SHP77 treated with DMSO at 0.1 percent for 48 hours (cell line): ENCODE measurements around the gene USP17L19.
"Not testable (repeated sequence)": the region's sequence is repeated elsewhere in the genome, so short reads cannot be mapped to it uniquely, and the experiment has no call there.

Experiments used
- DNase-seq: peaks from one replicate; lab custom pipeline; 2025; lab: John Stamatoyannopoulos, UW

The USP17L19 gene

DNA sequence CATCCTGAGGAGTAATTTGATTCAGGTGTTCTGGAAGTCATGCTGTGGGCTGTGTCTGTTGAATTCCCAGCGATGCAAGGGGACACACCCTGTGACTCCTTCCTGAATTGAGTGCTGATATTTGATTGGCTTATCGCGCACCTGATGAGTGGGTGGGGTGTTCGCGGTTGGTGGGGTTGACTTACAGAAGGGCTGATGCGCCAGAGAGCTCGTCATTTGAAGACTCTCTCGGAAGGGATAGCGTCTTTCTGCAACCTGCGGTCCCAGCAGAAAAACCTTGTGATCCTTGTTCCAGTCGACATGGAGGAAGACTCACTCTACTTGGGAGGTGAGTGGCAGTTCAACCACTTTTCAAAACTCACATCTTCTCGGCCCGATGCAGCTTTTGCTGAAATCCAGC is at the start of gene USP17L19:
Gene USP17L19 (plus strand): TSS at position 301 of the 400 bp plus-strand sequence. CDS start 0 bp downstream, at position 301.
- DNase-seq, result not testable (repeated sequence)

- not testable (repeated sequence) for DNase-seq
Measured at GRCh38 chr4:9210357-9210756, 42.8 kb upstream of the USP17L19 start, which contains the start of gene USP17L10. USP17L10 (plus strand) TSS chr4:9210657; CDS start chr4:9210657, 0 bp downstream.

DNA sequence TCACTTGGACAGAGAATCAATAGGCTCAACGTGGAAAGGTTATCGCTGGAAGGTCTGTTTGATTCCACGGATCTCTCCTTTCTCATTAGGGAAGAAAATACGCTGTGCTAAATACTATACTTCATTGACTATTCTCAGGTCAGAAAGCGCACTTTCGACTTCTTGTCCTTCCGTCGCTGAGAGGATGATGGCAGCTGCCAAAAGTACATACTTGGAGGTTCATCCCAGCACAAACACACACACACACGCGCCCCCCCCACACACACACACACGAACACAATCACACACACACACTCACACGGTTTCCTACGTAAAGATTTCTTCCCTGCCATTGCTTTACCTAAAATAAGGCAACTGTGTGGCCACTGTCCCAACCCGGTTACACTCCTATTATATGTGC is 38.5 kb upstream of the USP17L19 start:
- DNase-seq, result not testable (repeated sequence)

GRCh38 chr4:9215105-9215504 is 38.1 kb upstream of the USP17L19 start, which contains the start of gene USP17L11:
USP17L11 (plus strand) TSS chr4:9215405; CDS start chr4:9215405, 0 bp downstream.
- not testable (repeated sequence) for DNase-seq

- DNase-seq, result not testable (repeated sequence)
Measured at GRCh38 chr4:9219852-9220251, 33.3 kb upstream of the USP17L19 start, which contains the start of gene USP17L12. USP17L12 (plus strand) TSS chr4:9220152; CDS start chr4:9220152, 0 bp downstream.

GRCh38 chr4:9224596-9224995 is 28.6 kb upstream of the USP17L19 start, which contains the start of gene USP17L13:
USP17L13 (plus strand) TSS chr4:9224896; CDS start chr4:9224896, 0 bp downstream.
- DNase-seq, result not testable (repeated sequence)

DNA sequence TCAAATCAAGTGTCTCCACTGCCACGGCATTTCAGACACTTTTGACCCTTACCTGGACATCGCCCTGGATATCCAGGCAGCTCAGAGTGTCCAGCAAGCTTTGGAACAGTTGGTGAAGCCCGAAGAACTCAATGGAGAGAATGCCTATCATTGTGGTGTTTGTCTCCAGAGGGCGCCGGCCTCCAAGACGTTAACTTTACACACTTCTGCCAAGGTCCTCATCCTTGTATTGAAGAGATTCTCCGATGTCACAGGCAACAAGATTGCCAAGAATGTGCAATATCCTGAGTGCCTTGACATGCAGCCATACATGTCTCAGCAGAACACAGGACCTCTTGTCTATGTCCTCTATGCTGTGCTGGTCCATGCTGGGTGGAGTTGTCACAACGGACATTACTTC is 22.9 kb upstream of the USP17L19 start:
- DNase-seq, result not testable (repeated sequence)

DNA sequence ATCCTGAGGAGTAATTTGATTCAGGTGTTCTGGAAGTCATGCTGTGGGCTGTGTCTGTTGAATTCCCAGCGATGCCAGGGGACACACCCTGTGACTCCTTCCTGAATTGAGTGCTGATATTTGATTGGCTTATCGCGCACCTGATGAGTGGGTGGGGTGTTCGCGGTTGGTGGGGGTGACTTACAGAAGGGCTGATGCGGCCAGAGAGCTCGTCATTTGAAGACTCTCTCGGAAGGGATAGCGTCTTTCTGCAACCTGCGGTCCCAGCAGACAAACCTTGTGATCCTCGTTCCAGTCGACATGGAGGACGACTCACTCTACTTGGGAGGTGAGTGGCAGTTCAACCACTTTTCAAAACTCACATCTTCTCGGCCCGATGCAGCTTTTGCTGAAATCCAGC is 19.1 kb upstream of the USP17L19 start, which contains the start of gene USP17L15:
Gene USP17L15 (plus strand): TSS at position 301 of the 400 bp plus-strand sequence. CDS start 0 bp downstream, at position 301.
- not testable (repeated sequence) for DNase-seq

DNA sequence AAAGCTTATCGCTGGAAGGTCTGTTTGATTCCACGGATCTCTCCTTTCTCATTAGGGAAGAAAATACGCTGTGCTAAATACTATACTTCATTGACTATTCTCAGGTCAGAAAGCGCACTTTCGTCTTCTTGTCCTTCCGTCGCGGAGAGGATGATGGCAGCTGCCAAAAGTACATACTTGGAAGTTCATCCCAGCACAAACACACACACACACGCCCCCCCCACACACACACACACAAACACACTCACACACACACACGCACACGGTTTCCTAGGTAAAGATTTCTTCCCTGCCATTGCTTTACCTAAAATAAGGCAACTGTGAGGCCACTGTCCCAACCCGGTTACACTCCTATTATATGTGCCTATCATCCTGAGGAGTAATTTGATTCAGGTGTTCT is 14.7 kb upstream of the USP17L19 start:
- not testable (repeated sequence) for DNase-seq

DNA sequence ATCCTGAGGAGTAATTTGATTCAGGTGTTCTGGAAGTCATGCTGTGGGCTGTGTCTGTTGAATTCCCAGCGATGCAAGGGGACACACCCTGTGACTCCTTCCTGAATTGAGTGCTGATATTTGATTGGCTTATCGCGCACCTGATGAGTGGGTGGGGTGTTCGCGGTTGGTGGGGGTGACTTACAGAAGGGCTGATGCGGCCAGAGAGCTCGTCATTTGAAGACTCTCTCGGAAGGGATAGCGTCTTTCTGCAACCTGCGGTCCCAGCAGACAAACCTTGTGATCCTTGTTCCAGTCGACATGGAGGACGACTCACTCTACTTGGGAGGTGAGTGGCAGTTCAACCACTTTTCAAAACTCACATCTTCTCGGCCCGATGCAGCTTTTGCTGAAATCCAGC is 9.6 kb upstream of the USP17L19 start, which contains the start of gene USP17L17:
Gene USP17L17 (plus strand): TSS at position 301 of the 400 bp plus-strand sequence. CDS start 0 bp downstream, at position 301.
- not testable (repeated sequence) for DNase-seq

DNA sequence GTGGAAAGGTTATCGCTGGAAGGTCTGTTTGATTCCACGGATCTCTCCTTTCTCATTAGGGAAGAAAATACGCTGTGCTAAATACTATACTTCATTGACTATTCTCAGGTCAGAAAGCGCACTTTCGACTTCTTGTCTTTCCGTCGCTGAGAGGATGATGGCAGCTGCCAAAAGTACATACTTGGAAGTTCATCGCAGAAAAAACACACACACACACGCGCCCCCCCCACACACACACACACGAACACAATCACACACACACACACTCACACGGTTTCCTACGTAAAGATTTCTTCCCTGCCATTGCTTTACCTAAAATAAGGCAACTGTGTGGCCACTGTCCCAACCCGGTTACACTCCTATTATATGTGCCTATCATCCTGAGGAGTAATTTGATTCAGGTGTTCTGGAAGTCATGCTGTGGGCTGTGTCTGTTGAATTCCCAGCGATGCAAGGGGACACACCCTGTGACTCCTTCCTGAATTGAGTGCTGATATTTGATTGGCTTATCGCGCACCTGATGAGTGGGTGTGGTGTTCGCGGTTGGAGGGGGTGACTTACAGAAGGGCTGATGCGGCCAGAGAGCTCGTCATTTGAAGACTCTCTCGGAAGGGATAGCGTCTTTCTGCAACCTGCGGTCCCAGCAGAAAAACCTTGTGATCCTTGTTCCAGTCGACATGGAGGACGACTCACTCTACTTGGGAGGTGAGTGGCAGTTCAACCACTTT is 5.1 kb upstream of the USP17L19 start, which contains the start of gene USP17L18:
Gene USP17L18 (plus strand): TSS at position 678 of the 728 bp plus-strand sequence. CDS start 0 bp downstream, at position 678.
- not testable (repeated sequence) for DNase-seq

DNA sequence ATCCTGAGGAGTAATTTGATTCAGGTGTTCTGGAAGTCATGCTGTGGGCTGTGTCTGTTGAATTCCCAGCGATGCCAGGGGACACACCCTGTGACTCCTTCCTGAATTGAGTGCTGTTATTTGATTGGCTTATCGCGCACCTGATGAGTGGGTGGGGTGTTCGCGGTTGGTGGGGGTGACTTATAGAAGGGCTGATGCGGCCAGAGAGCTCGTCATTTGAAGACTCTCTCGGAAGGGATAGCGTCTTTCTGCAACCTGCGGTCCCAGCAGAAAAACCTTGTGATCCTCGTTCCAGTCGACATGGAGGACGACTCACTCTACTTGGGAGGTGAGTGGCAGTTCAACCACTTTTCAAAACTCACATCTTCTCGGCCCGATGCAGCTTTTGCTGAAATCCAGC is 4.6 kb downstream of the USP17L19 start, which contains the start of gene USP17L20:
Gene USP17L20 (plus strand): TSS at position 301 of the 400 bp plus-strand sequence. CDS start 0 bp downstream, at position 301.
- not testable (repeated sequence) for DNase-seq

DNA sequence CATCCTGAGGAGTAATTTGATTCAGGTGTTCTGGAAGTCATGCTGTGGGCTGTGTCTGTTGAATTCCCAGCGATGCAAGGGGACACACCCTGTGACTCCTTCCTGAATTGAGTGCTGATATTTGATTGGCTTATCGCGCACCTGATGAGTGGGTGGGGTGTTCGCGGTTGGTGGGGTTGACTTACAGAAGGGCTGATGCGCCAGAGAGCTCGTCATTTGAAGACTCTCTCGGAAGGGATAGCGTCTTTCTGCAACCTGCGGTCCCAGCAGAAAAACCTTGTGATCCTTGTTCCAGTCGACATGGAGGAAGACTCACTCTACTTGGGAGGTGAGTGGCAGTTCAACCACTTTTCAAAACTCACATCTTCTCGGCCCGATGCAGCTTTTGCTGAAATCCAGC is 9.4 kb downstream of the USP17L19 start, which contains the start of gene USP17L21:
Gene USP17L21 (plus strand): TSS at position 301 of the 400 bp plus-strand sequence. CDS start 0 bp downstream, at position 301.
- DNase-seq, result not testable (repeated sequence)

DNA sequence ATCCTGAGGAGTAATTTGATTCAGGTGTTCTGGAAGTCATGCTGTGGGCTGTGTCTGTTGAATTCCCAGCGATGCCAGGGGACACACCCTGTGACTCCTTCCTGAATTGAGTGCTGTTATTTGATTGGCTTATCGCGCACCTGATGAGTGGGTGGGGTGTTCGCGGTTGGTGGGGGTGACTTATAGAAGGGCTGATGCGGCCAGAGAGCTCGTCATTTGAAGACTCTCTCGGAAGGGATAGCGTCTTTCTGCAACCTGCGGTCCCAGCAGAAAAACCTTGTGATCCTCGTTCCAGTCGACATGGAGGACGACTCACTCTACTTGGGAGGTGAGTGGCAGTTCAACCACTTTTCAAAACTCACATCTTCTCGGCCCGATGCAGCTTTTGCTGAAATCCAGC is 14.1 kb downstream of the USP17L19 start, which contains the start of gene USP17L22:
Gene USP17L22 (plus strand): TSS at position 301 of the 400 bp plus-strand sequence. CDS start 0 bp downstream, at position 301.
- not testable (repeated sequence) for DNase-seq

DNA sequence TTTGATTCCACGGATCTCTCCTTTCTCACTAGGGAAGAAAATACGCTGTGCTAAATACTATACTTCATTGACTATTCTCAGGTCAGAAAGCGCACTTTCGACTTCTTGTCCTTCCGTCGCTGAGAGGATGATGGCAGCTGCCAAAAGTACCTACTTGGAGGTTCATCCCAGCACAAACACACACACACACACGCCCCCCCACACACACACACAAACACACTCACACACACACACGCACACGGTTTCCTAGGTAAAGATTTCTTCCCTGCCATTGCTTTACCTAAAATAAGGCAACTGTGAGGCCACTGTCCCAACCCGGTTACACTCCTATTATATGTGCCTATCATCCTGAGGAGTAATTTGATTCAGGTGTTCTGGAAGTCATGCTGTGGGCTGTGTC is 18.5 kb downstream of the USP17L19 start:
- DNase-seq, result not testable (repeated sequence)
